ENCODE measurements around the gene PHYKPL.

Gene PHYKPL

DNA sequence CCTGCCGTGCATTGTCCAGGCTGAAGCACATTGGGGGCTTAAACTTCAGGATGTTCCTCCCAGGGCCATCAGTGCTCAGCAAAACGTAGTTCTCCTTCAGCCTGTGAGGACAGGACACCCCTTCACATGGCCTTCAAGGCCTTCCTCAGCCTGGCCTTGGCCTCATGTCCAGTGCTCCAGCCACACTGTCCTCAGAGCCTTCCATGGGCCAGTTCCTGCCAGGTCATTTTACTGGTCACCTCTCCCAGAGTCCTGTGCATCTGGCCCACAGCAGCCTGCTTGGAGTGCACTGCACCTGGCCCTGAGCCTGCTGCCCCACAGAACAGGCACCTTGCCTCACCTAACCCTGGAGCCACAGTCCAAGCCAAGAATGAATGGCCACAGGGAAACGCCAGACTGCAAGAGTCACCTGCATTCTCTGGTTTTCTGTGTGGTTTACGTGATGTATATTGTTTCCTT lies 19.6 kb downstream of the PHYKPL start:
- H3K4me3 ChIP-seq (replicated peaks in 1 of 2; ENCODE audit: low read depth in 2 of 2, low read length in 2 of 2): no peak overlapping the region
- DNase-seq (ENCODE audit: low read depth in 2 of 2): no peak
- TF ChIP-seq, protein P1, sequence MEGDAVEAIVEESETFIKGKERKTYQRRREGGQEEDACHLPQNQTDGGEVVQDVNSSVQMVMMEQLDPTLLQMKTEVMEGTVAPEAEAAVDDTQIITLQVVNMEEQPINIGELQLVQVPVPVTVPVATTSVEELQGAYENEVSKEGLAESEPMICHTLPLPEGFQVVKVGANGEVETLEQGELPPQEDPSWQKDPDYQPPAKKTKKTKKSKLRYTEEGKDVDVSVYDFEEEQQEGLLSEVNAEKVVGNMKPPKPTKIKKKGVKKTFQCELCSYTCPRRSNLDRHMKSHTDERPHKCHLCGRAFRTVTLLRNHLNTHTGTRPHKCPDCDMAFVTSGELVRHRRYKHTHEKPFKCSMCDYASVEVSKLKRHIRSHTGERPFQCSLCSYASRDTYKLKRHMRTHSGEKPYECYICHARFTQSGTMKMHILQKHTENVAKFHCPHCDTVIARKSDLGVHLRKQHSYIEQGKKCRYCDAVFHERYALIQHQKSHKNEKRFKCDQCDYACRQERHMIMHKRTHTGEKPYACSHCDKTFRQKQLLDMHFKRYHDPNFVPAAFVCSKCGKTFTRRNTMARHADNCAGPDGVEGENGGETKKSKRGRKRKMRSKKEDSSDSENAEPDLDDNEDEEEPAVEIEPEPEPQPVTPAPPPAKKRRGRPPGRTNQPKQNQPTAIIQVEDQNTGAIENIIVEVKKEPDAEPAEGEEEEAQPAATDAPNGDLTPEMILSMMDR (IDR thresholded peaks at IDR 0.05; ENCODE audit: low read depth, low read length): no peak

DNA sequence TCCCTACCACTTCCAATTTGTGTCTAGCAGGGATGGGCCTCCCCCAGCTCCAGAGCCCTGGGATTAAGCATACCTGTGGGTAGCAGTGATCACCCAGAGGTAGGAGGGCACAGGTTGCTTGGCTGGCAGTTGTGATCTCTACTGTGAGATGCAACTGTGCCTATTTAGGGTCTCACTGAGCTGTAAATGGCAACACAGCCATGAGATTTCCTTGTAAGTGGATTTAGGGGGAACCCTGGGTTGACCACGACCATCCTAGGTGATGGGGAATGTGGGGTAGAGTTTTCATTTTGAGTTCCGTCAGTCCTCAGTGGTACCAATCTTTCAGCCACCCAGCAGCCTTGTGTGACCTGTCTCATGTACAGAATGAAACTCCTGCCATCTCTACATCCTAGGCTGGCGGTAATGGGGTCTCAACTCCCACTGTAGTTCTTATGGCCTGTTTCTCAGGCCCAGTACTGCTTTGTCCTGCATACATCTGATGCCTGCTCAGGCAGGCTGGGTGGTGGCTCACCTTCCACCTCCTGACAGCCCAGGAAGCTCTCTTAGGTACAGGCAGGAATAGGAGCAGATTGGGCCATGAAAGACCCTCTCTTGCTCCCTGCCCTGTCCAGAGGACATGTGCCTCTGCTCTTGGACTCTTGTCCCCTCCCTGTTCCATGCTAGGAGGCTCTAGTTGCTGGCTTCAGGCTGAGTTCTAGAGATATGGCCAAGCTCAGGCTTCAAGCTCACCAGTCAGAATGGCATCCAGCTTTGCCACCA lies 20.2 kb downstream of the PHYKPL start:
- no peak overlapping the region for H3K4me3 ChIP-seq (replicated peaks in 1 of 2; ENCODE audit: low read depth in 2 of 2, low read length in 2 of 2)
- DNase-seq (ENCODE audit: low read depth in 2 of 2): no peak
- TF ChIP-seq, protein P1 (IDR thresholded peaks at IDR 0.05; ENCODE audit: low read depth, low read length): no peak

DNA sequence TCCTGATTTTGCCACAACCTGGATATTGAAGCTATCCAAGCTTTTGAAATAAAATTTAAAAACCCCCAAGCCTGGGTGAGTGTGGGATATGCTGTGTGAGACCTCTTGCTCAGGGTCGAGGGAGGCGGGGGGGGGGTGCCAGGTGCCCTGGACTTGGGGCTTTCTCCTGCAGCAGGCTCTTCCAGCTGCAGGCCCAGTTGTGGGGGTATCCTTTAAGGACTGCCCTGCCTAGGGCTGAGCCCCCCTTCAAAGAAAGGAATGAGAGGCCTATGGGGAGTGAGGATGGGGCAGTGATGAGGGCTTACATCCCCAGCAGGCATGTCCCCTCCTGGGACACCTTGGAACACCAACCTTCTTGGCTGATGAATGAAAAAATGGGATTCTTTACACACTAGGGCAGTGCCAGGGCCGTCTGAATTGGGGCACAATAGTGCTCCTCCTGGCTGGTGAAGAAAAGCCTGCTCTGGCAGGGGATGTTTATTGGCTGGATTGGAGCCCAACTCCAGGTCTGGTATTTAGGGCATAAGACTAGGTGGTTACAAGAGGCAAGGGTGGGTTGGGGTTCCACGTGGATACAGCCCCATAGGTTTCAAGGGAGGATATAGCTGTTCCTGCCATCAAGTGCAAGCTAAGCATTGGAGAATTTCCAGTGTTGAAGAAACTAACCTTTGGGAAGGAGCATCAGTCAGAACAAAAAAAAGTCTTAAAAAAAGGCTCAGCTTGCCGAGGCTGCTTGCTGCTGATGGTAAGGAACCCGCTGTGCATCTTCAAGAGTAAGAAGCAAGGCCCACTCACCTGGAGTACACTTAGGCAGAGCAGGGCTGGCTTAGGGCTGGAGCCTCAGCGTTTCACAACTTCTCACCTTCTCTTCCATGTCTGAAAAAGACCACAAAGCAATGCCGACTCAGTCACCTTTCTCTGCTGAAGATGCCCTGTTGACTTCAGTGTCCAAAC lies 21.2 kb downstream of the PHYKPL start:
- no peak overlapping the region for H3K4me3 ChIP-seq (replicated peaks in 1 of 2; ENCODE audit: low read depth in 2 of 2, low read length in 2 of 2)
- TF ChIP-seq, protein P1 (IDR thresholded peaks at IDR 0.05; ENCODE audit: low read depth, low read length): no peak
- DNase-seq (ENCODE audit: low read depth in 2 of 2): no peak

DNA sequence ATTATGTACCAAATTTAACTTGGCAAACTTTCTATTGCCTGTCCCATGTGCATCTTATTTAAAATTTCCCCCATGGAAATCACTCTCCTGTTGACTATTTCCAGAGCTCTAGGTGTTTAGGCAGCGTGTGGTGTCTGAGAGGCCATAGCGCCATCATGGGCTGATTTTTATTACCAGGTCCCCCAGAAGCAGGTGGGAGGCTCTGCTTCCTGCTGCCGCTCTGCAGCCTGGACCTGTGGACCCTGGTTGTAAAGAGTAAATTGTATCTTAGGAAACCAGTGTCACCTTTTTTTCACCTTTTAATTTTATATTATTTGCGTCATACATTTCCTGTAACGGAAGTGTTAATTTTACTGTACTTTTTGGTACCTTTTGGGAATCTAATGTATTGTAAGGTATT lies 21.9 kb downstream of the PHYKPL start:
- TF ChIP-seq, protein P1 (IDR thresholded peaks at IDR 0.05; ENCODE audit: low read depth, low read length): no peak
- no peak for DNase-seq (ENCODE audit: low read depth in 2 of 2)

DNA sequence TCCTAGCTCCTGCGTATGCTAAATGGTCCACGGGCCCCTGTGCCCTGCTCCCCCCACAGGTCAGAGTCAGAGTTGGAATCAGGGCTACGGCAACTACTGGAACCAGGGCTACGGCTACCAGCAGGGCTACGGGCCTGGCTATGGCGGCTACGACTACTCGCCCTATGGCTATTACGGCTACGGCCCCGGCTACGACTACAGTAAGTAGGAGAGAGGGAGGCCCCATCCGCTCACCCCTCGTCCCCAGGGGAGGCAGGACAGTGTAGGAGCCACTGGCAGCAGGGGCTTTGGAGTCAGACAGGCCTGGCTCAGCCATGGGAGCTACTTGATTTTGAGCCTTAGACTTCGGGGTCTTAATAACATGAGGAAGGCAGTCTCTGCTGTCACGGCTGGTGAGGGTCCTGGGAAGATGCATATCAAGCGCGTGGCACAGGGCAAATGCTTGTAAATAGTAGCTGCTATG lies 22.5 kb downstream of the PHYKPL start:
- no peak for DNase-seq (ENCODE audit: low read depth in 2 of 2)
- TF ChIP-seq, protein P1 (IDR thresholded peaks at IDR 0.05; ENCODE audit: low read depth, low read length): no peak
- H3K4me3 ChIP-seq (replicated peaks in 1 of 2; ENCODE audit: low read depth in 2 of 2, low read length in 2 of 2): no peak overlapping the region

More for the DNA sequence above, 21.9 kb downstream of the PHYKPL start:
- H3K4me3 ChIP-seq (replicated peaks in 1 of 2; ENCODE audit: low read depth in 2 of 2, low read length in 2 of 2): no peak overlapping the region

DNA sequence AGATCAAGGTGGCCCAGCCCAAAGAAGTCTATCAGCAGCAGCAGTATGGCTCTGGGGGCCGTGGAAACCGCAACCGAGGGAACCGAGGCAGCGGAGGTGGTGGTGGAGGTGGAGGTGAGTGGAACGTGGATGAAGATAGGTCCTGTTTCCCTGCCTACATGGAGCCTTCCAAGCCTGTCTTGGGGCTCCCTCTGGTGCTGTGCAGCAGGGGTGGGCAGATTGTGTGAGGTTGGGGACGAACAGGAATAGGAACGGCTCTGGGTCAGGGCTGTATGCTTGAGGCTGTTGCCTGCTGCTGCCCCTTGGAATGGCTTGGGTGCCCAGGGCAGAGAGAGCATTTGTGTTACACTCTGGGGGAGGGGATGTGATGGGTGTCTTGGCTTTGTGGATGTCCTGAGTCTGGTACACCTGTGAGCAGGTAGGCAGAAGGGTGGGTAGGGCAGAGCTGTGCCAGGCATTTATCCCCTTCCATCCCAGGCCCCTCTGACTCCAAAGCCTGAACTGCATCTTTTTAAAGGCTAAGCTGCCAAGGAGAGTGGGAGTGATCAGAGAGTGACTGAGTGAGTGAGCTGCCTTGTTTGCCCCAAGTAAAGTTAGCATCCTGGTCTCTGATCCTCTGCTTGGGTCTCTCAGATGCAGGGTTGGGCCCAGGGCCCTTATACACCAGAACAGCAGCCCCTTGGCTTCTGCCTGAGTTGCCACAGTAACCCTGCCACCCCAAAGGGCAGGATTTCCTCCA lies 23.1 kb downstream of the PHYKPL start:
- H3K4me3 ChIP-seq (replicated peaks in 1 of 2; ENCODE audit: low read depth in 2 of 2, low read length in 2 of 2): no peak overlapping the region
- TF ChIP-seq, protein P1 (IDR thresholded peaks at IDR 0.05; ENCODE audit: low read depth, low read length): no peak
- no peak for DNase-seq (ENCODE audit: low read depth in 2 of 2)
